Natural killer cell (primary cell): ENCODE measurements around the gene CALCR. TPM values are rescaled to one million over a fixed set of nuclear protein-coding genes. Genes with fewer than 3 reads are reported as not detected.
"Not testable (repeated sequence)": the region's sequence is repeated elsewhere in the genome, so short reads cannot be mapped to it uniquely, and the experiment has no call there.

Experiments used
- ATAC-seq, 3 donors: fragments of 150-1000 bp in 2 of 3; fragments of 200-7000 bp in 1 of 3; cut with Tn5 transposase; 1 replicate in 1 of 3; 2 replicates in 2 of 3; pipeline ENCODE4 v1.10.0; 2021; ENCODE audit warnings: mild to moderate bottlenecking in 2 of 3, moderate library complexity in 2 of 3
- DNase-seq, 2 donors: peaks; one replicate each; pipeline versions ENCODE4 v3.0.0 to v3.0.0-alpha.2; 2013 to 2021; ENCODE audit warnings: mixed read lengths in 1 of 2
- H3K27ac ChIP-seq: one replicate; pipeline ENCODE4 v1.5.1; 2013; ENCODE audit warnings: mild to moderate bottlenecking, low read length
- H3K27me3 ChIP-seq: one replicate; pipeline ENCODE4 v1.6.1; 2013; ENCODE audit warnings: low read length; ENCODE audit not compliant: control insufficient read depth, insufficient read depth
- H3K36me3 ChIP-seq: one replicate; pipeline ENCODE4 v1.6.1; 2013; ENCODE audit warnings: low read length; ENCODE audit not compliant: control insufficient read depth, insufficient read depth
- H3K4me1 ChIP-seq: one replicate; pipeline ENCODE4 v1.6.1; 2013; ENCODE audit warnings: low read length; ENCODE audit not compliant: control insufficient read depth, insufficient read depth
- H3K4me3 ChIP-seq: one replicate; pipeline ENCODE4 v1.5.1; 2013; ENCODE audit warnings: low read length
- H3K9me3 ChIP-seq: one replicate; pipeline ENCODE4 v1.6.1; 2013; ENCODE audit warnings: low read length; ENCODE audit not compliant: control insufficient read depth, insufficient read depth
- H3K27ac Mint-ChIP-seq, 2 donors: one replicate each; pipeline ENCODE4 v1.8.0; 2022; ENCODE audit warnings: mild to moderate bottlenecking in 2 of 2, mixed read lengths in 2 of 2, moderate library complexity in 1 of 2
- H3K27me3 Mint-ChIP-seq, 2 donors: one replicate each; pipeline ENCODE4 v1.8.0; 2022; ENCODE audit warnings: low read depth in 2 of 2, mixed read lengths in 2 of 2
- H3K36me3 Mint-ChIP-seq: one replicate; pipeline ENCODE4 v1.8.0; 2022; ENCODE audit warnings: mixed read lengths
- H3K4me1 Mint-ChIP-seq, 2 donors: one replicate each; pipeline ENCODE4 v1.8.0; 2022; ENCODE audit warnings: mixed read lengths in 2 of 2
- H3K4me3 Mint-ChIP-seq: one replicate; pipeline ENCODE4 v1.8.0; 2022; ENCODE audit warnings: mild to moderate bottlenecking, moderate library complexity, mixed read lengths
- H3K9me3 Mint-ChIP-seq, 2 donors: one replicate each; pipeline ENCODE4 v1.8.0; 2022; ENCODE audit warnings: mixed read lengths in 2 of 2
- CTCF ChIP-seq: fragments of 200-600 bp; IDR thresholded peaks from one replicate; pipeline ENCODE4 v1.8.0; 2022; ENCODE audit warnings: antibody characterized with exemption
- WGBS: methylation state at CpG from one replicate; pipeline ENCODE4 v1.1.7; 2013; ENCODE audit warnings: missing lambda C conversion rate; ENCODE audit not compliant: insufficient coverage; 5-methylcytosine and 5-hydroxymethylcytosine counted together
- intact Hi-C: fragments of 100-400 bp; cut with micrococcal nuclease; formaldehyde crosslinking; loops from one replicate; pipeline ENCODE4 v1.14.2; 2022
- total RNA-seq, 4 donors: library from RNA; stranded (reverse); fragments of 120-200 nt in 1 of 4; gene quantifications; one replicate each; pipeline versions ENCODE4 v1.2.3 to v1.2.4, GENCODE V29; 2013 to 2022

The CALCR gene
- total RNA-seq, 3 donors from 2014 or later (not counting 1 experiment from before 2014, with no cell fraction given), result not detected

- DNase-seq, result no peak
- H3K27ac ChIP-seq, result no peak overlapping the region
- Mint-ChIP-seq H3K27ac (no peak overlapping the region), H3K4me1 (no peaks in the 10 kb centered on the region), H3K36me3 (no peaks in the 10 kb centered on the region), H3K4me3 (no peak overlapping the region), H3K9me3 (no peaks in the 10 kb centered on the region), H3K27me3 (no peaks in the 10 kb centered on the region)
- H3K9me3 ChIP-seq, result no peaks in the 10 kb centered on the region
- no peak for ATAC-seq
- 83% methylated on average over 1 of the region's 1 CpG for WGBS
- no peaks in the 10 kb centered on the region for H3K4me1 ChIP-seq
- no peak for TF ChIP-seq CTCF
- intact Hi-C loops, result no loop called here
- no peaks in the 10 kb centered on the region for H3K27me3 ChIP-seq
- no peaks in the 10 kb centered on the region for H3K36me3 ChIP-seq
- H3K4me3 ChIP-seq, result no peak overlapping the region
Measured at GRCh38 chr7:93515144-93515543, 59.4 kb downstream of the CALCR start.

- ATAC-seq (no peak), DNase-seq (no peak)
- no peak for TF ChIP-seq CTCF
- H3K4me3 ChIP-seq, result no peak overlapping the region
- H3K4me1 ChIP-seq, result no peaks in the 10 kb centered on the region
- Mint-ChIP-seq H3K27ac (no peak overlapping the region), H3K36me3 (no peaks in the 10 kb centered on the region), H3K4me3 (no peak overlapping the region), H3K9me3 (peaks cover 0 to 6% of the 10 kb centered on the region in 2 donors), H3K27me3 (no peaks in the 10 kb centered on the region), H3K4me1 (no peaks in the 10 kb centered on the region)
- H3K27me3 ChIP-seq, result no peaks in the 10 kb centered on the region
- no peaks in the 10 kb centered on the region for H3K9me3 ChIP-seq
- no peaks in the 10 kb centered on the region for H3K36me3 ChIP-seq
- intact Hi-C loops, result no loop called here
- H3K27ac ChIP-seq, result no peak overlapping the region
Measured at GRCh38 chr7:93509303-93509702, 65.2 kb downstream of the CALCR start.

- Histone ChIP-seq H3K27ac (no peak overlapping the region), H3K4me1 (no peaks in the 10 kb centered on the region), H3K4me3 (no peak overlapping the region), H3K36me3 (no peaks in the 10 kb centered on the region), H3K9me3 (no peaks in the 10 kb centered on the region), H3K27me3 (no peaks in the 10 kb centered on the region)
- ATAC-seq, result no peak
- Mint-ChIP-seq H3K27me3 (no peaks in the 10 kb centered on the region), H3K27ac (no peak overlapping the region), H3K4me3 (no peak overlapping the region), H3K36me3 (no peaks in the 10 kb centered on the region), H3K9me3 (peaks cover 0 to 6% of the 10 kb centered on the region in 2 donors), H3K4me1 (no peaks in the 10 kb centered on the region)
- 79% methylated on average over 2 of the region's 3 CpGs for WGBS
- DNase-seq, result no peak
- TF ChIP-seq CTCF, result no peak
- intact Hi-C loops, result no loop called here
Measured at GRCh38 chr7:93503088-93503487, 71.4 kb downstream of the CALCR start.

- H3K36me3 ChIP-seq, H3K27me3 Mint-ChIP-seq, H3K27ac Mint-ChIP-seq, H3K27ac ChIP-seq, H3K4me1 Mint-ChIP-seq, H3K36me3 Mint-ChIP-seq, H3K4me3 ChIP-seq, H3K4me3 Mint-ChIP-seq, H3K27me3 ChIP-seq, ATAC-seq, H3K9me3 ChIP-seq, H3K9me3 Mint-ChIP-seq, DNase-seq, H3K4me1 ChIP-seq, intact Hi-C loops: not testable (repeated sequence)
- 100% methylated on average over 2 of the region's 3 CpGs for WGBS
Measured at GRCh38 chr7:93491860-93492259, 82.7 kb downstream of the CALCR start.
